Right renal pelvis (tissue), 4 donors: ENCODE data around the gene ZNF189. TPM values are rescaled to one million over a fixed set of nuclear protein-coding genes. Genes with fewer than 3 reads are reported as not detected.

Experiments
- DNase-seq, 4 donors: peaks; one replicate each; pipeline ENCODE4 v3.0.0-alpha.2; 2013; ENCODE audit warnings: low read depth in 4 of 4, low spot score in 3 of 4, missing footprints in 1 of 4
- polyA plus RNA-seq, 4 donors: library from polyadenylated mRNA; unstranded; fragments of 120-200 nt; gene quantifications; one replicate each; pipeline ENCODE4 v1.2.1, GENCODE V29; 2013; ENCODE audit not compliant: insufficient read length in 4 of 4

ZNF189 gene
- polyA plus RNA-seq, 4 donors: 39.1 to 49.7 (median 45.9) TPM

- no peak for DNase-seq
These were observed 18.7 kb downstream of the ZNF189 start for GRCh38 chr9:101417389-101417788.

GRCh38 chr9:101417977-101418376, 19.3 kb downstream of the ZNF189 start:
- DNase-seq: no peak

GRCh38 chr9:101418518-101419430, 20.1 kb downstream of the ZNF189 start:
- no peak for DNase-seq

- no peak for DNase-seq
These were observed 21.2 kb downstream of the ZNF189 start for GRCh38 chr9:101419863-101420262.

- no peak for DNase-seq
These were observed 23.0 kb downstream of the ZNF189 start for GRCh38 chr9:101421653-101422065.

GRCh38 chr9:101427358-101427757, 28.7 kb downstream of the ZNF189 start:
- no peak for DNase-seq

- DNase-seq: no peak
These were observed 29.5 kb downstream of the ZNF189 start for GRCh38 chr9:101427957-101428655.

GRCh38 chr9:101428909-101429308, 30.3 kb downstream of the ZNF189 start:
- no peak for DNase-seq

GRCh38 chr9:101429736-101430135, 31.1 kb downstream of the ZNF189 start:
- DNase-seq: no peak

GRCh38 chr9:101432171-101432570, 33.5 kb downstream of the ZNF189 start:
- no peak for DNase-seq

GRCh38 chr9:101432740-101433139, 34.1 kb downstream of the ZNF189 start:
- no peak for DNase-seq

- DNase-seq: no peak
These were observed 34.6 kb downstream of the ZNF189 start for GRCh38 chr9:101433229-101433628.

GRCh38 chr9:101434998-101435397, 36.3 kb downstream of the ZNF189 start:
- DNase-seq: no peak

GRCh38 chr9:101435601-101436079, 37.0 kb downstream of the ZNF189 start, which contains the start of gene ALDOB:
Gene ALDOB, minus strand, starts transcription at chr9:101435774. Its CDS starts 4,887 bp downstream, at chr9:101430887.
- DNase-seq: no peak

GRCh38 chr9:101437806-101438232, 39.2 kb downstream of the ZNF189 start:
- no peak for DNase-seq

- no peak for DNase-seq
These were observed 39.9 kb downstream of the ZNF189 start for GRCh38 chr9:101438523-101438922.

GRCh38 chr9:101440714-101441230, 42.1 kb downstream of the ZNF189 start:
- DNase-seq: no peak

GRCh38 chr9:101442318-101442717, 43.7 kb downstream of the ZNF189 start:
- no peak for DNase-seq

GRCh38 chr9:101442736-101443135, 44.1 kb downstream of the ZNF189 start:
- no peak for DNase-seq

GRCh38 chr9:101443364-101443771, 44.7 kb downstream of the ZNF189 start:
- DNase-seq: no peak

GRCh38 chr9:101445353-101446029, 46.8 kb downstream of the ZNF189 start:
- DNase-seq: no peak
